Hematopoietic multipotent progenitor cell treated with erythropoietin and hydrocortisone succinate and interleukin-3 and kit ligand, for 15 days (in vitro differentiated cells): ENCODE results near the gene AFAP1L2.

Experiments
- DNase-seq: peaks from one replicate; pipeline ENCODE4 v3.0.0-alpha.2; 2015; ENCODE audit warnings: low spot score

AFAP1L2 gene

DNA sequence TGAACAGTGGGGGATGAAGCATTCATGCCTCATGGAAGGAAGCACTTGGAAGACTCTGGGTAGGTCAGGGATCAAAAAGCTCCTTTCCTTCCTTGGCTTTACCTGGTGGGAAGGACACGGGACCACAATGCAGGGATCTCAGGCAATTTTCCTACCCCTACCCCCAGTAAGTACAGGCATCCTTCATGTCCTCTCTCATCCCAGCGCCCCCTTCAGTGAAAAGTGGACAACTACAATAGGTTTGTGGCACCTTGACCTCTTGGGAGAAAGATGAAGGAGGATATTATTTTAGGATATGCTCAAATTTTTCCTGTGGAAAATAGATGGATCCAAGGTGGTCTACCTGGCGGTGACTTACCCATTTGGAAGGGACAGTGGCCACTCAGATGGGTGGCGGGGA lies 16.5 kb downstream of the AFAP1L2 start:
- no peak for DNase-seq

DNA sequence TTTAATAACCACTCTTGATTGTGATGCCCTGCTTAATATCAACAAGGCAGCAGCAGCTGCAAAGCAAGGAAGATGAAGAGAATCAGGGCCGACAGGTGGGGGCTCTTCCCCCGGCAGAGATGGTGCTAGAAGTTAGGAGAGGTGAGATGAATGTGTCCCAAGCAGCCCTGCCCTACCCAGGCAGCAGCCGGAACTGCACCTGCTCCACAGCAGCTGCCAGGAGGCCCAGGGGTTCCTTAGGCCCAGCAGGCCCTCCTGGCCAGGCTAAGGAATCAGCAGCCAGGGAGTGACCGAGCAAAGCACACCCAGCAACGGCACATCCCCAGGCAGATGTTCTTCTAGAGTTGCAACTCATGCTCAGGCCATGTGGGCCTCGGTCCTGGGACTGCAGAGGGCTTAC lies 17.9 kb downstream of the AFAP1L2 start:
- DNase-seq = no peak

DNA sequence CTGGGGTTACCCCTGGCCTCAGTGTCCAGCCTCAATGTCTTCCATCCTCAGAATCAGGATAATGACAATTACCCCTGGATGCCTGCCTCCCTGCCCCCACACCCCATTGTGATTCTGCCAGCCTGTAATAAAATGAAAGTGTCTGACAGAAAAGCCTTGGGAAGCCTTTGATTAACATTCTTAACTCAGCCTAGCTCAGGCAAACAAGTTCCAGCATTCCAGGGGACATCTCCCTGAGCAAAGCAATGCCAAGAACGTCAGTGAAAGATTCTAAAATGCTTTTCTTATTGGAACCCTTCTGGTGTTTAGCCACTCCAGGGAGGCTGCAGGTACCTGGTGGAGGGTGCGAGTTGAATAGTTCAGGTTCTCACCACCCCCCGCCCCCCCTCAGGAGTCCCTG lies 18.7 kb downstream of the AFAP1L2 start:
- no peak for DNase-seq

DNA sequence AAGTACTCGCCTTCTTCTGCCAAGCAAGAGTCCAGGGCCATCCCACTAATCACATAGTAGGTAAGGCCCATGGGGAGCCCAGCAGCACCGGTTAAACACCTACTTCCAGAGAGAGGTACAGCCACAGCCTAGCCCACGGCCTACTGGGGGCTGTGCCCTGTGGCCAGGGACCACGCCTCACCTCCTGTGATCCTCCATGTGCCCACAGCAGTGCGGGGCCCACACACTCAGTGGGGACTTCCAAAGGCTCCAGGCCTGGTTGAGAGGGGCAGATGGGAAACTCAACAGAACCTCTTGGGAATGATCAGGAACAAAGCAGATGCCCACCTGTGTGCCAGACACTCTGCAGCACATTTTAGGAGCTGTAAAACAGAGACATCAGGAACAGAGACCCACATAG lies 19.7 kb downstream of the AFAP1L2 start:
- no peak for DNase-seq

DNA sequence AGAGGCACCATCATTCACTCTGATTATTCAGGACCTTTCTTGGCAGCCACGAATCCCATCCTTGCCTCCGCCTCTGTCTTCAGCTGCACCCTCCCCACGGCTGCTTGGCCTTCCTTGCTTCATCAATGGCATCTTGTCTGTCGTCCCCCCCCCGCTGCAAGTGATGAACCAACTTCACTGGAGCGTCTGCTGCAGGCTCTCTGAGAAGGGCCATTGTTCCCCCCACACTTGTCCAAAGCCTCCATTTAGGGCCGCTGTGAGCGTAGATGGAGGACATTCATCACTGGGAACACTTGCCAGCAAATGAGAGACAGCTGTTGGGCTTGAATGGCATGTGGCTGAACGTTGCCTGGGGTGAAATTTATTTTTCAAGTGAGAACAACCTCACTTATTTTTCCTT lies 20.1 kb downstream of the AFAP1L2 start:
- no peak for DNase-seq

DNA sequence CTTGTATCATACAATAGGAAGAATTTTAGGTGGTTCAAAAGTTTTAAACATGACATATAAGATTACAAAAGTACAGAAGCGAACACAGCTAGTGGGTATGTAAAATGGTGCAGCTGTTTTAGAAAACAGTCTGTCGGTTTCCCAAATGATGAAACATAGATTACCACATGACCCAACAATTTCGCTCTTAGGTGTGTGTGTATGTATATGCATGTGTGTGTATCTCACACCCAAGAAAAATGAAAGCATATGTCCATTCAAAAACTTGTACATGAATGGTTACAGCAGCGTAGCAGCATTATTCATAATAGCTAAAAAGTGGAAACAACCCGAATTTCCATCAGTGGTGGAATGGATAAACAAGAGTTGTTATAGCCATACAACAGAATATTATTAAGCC lies 23.5 kb downstream of the AFAP1L2 start:
- no peak for DNase-seq

DNA sequence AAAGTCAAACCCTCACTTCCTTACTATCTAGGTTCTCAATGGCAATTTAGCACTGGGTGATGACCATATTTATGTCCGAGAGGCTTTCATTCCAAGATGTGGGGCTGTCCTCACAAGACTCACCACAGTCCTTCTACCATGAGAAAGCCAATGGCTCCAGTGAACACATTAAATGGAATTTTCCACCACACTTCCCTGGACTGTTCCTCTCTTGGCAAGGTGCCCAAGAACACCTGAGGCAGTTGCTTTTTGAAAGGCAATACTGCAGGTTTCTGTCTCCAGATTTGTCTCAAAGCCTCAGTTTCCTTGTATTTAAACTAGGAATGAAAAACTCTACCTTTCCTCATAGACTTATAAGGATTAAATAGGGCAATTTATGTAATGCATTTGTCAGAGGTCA lies 24.2 kb downstream of the AFAP1L2 start:
- DNase-seq = no peak

DNA sequence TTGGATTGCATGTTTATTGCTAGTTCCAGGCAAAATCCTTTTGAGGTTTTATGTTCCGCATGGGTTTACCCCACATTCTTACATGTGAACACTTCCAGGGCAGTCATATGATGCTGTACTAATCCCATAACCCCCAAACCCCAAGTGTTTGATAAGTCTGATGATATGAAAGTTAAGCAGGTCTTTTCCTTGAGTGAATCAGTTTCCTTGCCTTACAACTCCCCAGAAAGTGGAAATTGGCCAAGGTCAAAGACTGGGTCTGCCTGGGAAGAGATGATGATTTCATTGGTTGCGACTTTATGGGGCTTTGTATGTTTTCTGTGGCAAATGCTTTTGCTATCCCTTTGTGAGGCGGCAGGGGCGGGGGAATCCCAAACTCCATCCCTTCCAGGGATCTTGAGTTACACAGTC lies 24.7 kb downstream of the AFAP1L2 start:
- DNase-seq = no peak

DNA sequence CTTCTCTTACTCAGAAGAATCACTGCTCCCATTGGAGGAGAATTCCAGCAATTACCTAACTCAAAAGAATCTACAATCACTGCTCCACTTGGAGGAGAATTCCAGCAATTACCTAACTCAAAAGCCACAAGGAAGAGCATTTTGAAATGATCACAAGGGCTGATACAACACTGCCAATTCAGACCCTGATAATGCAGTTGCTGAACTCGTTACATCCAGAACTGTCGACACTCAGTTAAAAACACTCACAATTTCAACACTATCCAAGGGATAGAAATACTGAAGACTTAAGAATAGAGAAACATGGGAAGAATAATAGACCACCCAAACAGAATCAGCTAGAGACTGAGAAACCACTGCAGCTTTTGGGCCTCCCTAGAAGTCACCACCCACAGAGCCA lies 27.8 kb downstream of the AFAP1L2 start:
- no peak for DNase-seq

DNA sequence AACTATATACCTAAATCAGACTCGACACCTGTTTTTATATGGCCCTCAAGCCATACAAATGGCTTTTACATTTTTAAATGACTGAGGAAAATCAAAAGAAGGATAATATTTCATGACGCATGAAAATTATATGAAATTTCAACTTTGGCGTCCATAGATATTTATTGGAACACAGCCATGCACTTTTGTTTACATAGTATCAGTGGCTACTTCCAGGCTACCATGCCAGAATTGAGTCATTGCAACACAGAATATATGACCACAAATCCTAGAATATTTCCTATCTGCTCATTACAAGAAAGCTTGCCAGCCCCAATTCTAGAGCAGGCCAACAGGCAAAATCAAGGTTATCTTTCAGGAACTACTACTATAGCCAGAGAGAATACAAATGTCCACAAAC lies 29.3 kb downstream of the AFAP1L2 start:
- DNase-seq = no peak

DNA sequence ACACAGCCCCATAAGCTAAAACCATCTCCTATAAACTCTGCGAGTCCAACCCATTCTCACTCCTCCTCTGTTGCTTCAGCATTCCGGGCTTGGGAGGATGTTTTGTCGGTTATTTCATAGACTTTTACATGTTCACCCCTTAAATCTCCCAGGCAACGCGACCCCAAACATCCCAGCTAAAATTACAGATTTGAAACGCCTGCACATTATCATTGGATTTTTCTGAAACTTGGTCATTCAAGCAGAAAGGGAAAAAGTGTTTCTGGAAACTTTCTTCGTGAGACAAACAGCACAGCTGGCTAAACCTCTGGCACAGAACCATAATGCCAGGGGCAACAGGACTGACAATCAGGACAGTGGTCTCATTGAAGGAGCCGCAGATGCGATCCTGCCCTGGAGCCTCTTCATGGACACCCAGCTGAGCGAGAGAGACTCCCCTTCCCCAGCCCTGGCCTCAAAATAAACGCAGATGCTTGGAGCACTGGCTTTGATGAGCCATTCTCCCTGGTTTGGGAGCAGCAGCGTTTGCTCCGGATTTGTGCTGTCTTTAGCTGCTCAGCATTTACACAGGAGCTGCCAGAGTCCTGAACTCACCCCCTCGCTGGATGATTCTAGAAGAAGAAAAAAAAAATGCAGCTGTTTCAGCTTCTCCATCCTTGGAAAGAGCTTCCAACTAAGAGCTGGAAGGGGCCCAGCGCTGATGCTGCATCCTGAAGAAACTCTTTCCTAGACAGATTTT lies 30.1 kb downstream of the AFAP1L2 start:
- no peak for DNase-seq

DNA sequence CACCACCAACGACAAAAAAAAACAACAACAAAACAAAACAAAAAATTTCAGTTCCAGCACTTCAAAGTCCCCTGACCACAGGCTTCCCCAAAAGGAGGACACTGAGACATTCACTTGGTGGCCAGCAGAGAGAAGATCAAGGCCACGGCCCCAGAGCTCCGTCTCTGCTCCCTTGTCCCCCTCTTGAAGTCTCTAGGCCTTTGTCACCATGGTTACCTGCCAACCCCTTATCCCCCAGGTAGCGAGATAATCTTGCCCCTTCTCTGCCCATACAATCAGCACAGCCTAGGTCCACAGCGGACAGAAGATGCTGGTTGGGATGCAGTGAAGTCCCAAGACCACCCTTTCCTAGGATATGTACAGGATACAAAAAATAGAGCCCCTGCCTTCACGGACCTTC lies 30.7 kb downstream of the AFAP1L2 start:
- DNase-seq = no peak

DNA sequence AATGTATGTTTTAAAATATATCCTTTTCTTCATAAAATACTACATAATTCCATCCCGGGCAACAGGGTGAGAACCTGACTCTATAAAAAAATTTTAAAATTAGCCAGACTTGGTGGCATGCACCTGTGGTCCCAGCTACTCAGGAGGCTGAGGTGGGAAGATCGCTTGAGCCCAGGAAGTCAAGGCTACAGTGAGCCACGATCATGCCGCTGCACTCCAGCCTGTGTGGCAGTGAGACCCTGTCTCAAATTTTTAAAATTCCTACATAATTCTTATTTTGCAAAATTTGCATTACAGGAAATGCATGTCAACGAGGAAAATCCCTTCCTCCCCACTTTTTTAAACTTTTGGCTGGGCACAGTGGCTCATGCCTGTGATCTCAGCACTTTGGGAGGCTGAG lies 31.3 kb downstream of the AFAP1L2 start:
- DNase-seq = no peak

DNA sequence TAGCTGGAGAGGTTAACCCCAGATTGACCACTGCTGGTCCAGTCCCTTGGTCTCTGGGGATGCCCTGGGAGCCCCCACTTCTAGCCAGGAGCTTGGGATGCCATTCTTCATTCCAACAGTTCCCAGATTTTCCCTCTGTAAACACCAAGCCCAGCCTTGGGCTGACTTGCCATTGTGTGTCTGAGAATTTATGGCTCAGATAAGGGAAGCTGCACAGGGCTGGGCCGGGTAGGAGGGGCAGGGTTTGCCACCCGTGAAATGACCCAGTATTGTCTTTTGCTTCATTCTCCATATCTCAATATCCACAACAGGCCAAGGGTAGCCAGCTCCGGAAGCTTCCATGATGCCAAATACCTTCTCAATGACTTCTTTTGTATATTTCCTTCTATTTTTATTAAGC lies 32.1 kb downstream of the AFAP1L2 start:
- DNase-seq = no peak

DNA sequence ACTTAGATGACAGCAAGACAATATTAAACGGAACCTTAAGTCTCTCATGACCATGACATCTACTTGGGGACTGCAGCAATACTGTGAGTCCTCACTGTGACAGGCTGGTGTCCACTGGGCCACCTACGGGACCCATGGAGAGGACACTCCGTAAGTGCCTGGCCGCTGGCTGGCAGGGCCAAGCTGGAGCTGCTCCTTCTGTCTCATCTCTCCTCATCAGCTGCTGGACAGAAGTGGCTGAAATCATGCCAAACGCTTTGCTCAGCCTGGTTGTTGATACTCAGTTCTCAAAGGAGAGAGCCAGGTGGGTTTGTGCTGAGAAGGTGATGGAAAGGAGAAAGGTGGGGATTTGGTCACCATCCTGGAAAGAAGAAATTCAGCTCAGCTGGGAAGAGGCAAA lies 33.3 kb downstream of the AFAP1L2 start:
- no peak for DNase-seq

DNA sequence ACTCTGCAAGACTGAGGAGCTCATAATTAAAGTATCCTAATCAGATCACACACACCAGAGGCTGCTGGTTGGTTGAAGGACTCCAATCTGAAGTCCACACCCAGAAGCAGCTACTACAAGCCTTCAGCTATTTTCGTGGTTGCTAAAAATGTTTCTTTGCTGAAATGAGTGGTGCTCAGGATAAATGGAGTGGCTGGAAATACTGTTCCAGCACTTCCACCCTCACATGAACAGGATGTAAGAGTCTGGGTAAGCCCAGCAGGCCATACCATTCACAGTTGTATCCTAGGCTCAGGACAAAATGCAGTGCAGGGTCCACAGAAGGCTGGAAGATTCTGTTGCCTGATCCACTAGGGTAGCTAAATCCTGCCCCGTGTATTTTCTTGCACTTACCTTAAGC lies 34.1 kb downstream of the AFAP1L2 start:
- no peak for DNase-seq

DNA sequence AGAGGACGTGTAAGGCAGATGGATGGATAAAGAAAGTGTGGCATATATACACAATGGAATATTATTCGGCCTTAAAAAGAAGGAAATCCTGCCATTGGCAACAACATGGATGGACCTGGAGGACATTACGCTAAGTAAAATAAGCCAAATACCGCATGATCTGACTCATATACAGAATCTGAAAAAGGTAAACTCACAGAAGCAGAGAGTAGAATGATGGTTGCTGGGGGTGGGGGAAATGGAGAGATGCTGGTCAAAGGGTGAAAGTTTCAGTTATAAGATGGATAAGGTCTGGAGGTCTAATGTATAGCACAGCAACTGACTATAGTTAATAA lies 36.3 kb downstream of the AFAP1L2 start:
- DNase-seq = no peak

DNA sequence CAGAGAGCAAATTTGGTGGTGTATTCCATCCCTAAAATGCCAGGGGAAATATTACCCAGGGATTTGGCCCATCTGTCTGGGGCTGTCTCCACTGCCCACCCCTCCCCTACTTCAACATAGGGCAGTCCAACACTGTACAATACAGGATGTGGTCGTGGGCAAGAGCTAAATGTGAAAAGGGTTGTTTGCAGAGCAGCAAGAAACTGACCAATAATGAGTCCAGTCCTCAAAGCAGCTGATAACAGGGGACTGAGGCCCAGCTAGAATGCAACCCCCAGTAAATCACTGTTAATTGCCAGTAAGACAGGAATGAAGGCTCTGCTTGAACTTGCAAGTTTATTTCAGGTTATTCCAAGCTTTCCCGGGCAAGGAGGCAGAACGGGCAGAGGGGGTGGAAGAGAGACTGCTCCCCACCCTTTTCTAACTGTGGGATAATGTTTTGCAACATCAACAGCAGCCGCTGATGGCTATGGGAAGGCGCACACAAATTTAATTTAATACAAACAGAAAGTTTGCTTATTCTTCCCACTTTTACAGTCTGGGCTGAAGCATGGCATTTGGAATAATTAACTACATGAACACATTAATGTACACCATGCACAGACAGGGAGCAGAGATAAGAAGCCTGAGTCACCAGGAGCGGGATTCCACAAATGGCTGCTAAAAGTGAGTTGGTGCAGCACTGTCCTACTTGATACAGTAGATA lies 36.8 kb downstream of the AFAP1L2 start:
- no peak for DNase-seq

DNA sequence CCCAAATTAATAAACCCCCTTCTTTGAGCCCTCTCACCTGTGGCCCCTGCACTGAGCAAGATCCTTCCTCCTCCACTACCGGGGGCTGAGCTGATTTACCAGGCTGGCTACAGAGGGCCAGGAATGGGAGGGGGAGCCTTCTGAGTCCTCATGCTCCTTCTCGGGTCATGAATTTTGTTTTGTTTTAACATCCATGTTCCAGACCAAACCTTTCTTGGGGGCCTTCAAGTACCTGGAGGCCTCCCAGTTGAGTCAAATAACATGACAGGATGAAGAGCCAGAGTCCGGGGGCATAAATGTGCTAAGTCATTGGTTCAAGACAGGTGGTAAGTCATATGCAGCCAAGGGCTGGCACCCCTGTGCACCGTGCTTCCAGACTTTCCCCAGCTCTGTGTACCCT lies 39.6 kb downstream of the AFAP1L2 start:
- no peak for DNase-seq

DNA sequence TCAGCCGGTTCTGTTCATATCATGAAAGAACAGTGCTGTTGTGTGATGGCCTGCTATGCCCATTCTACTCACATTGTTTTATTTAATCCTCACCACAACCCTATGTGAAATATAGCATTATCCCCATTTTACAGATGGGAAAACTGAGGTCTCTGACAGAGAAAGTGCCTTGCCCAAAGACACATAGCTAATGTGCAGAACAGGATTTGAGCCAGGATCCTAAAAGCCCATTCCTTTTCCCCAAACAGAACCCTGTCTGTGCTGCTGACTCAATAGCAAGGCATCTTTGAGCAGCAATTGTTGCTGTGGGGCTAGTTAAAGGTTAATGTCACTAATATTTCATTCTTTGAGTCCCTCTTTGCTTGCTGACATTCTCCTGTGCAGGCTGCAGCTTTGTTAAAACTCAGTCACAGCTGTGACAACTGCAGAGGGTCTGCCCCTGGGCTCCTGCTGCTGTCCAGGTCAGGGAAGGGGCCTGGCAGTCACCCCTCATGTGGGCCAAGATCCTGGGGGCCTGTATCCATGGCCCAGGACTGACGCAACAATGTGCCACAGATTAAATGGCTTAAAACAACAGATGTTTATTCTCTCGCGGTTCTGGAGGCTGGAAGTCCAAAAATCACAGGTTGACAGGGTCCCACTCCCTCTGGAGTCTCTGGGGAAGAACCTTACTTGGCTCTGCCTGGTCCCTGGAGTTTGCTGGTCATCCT lies 40.4 kb downstream of the AFAP1L2 start:
- no peak for DNase-seq

DNA sequence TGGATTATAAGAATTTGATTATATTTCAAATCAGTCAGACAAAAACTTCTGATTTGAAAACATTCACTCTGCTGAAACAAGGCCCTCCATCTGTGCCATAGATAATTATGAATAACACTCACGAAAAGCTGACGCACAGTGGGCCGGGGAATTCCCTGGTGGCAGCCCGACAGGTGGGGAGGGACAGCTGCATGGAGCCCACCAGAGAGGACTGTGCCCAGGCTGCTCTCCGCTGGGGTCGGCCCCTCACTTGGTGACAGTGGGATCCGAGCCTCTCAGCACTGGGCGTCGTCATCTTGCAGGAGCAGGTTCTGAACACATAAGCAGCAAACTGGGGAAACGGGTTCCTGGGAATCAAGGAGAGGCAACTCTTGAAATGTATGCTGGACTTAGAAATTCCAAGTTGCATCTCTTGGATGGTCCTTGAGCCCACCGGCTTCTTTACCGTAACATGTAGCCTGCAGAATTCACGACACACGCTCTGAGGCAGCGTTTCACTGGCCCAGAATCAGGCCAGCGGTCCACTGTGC lies 41.4 kb downstream of the AFAP1L2 start:
- no peak for DNase-seq

DNA sequence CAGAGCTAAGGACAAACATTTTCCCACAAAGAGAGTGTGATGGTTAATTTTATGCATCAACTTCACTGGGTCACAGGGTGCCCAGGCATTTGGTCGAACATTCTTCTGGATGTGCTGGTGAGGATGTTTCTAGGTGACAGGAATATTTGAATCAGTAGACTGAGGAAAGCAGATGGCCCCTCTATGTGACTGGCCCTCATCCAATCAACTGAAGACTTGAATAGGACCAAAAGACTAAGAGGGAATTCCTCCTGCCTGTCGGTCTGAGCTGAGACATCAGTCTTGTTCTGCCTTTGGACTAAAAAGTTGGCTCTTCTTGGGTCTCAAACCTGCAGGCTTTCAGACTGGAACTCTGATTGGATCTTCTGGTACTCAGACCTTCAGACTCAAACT lies 44.4 kb downstream of the AFAP1L2 start:
- DNase-seq = no peak
